ENCODE measurements around the gene CD55. TPM values are rescaled to one million over a fixed set of nuclear protein-coding genes. Genes with fewer than 3 reads are reported as not detected.

The CD55 gene
- total RNA-seq, 1 experiment from 2014 or later: 38.0 TPM

DNA sequence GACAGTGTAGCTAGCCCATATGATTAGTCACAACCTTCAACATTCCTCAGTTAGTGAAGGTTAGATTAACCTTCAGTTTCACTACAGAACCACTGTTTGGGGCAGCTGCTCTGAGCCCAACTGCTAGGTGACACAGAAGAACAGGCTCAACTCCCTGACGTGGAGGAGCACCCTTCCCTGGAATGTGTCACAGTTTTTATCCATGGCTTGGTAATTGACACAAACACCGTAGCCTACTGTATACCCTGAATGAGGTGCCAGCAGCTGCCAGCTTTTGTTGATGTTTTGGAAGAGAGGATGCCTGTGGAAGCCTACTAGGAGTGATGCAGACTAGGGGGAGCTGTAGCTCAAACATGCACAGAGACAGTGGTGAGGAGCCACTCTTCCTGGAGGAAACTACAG, 76.0 kb downstream of the CD55 start:
- DNase-seq (ENCODE audit: low read depth): peak; percentile 19
- in situ Hi-C loops (cut with HindIII; ENCODE audit: low pct_unique_long_range_greater_than_20kb, low sequenced_read_pairs): no loop called here

DNA sequence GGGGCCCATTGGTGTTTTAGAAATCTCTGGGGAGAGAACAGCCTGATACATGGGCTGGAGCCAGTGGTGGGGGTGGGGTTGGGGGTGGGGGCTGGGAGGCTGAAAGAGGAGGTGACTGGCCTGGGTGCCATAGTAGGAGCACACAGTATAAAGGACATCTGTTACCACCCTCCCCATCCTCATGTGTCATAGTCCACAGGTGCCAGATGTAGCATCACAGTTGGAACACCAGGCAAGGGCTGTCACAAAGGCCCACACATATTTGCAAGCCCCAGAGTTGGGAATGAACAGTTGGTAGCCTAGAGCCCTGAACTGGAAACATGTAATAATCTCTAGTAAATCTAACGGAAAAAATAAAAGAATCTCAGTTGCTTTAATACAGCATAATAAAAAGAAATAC, 77.5 kb downstream of the CD55 start:
- in situ Hi-C loops (cut with HindIII; ENCODE audit: low pct_unique_long_range_greater_than_20kb, low sequenced_read_pairs): no loop called here

DNA sequence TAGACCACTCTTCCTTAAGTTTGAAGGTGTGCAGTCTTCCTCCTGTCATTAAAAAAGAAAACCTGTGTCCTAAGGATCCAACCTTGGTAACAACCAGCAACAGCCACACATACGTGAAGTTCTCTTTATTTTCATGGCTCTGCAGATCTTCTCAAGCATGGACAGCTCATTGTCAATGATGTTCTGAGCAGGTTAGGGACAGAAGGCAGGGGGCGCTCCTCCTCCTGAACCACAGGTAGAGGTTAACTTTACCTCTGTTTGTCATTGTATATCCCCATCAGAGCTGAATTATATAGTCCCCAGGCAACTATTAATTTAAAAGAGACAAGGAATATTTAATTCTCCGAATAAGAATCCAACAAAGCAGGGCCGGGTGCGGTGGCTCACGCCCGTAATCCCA, 80.1 kb downstream of the CD55 start:
- no peak for DNase-seq (ENCODE audit: low read depth)
- in situ Hi-C loops (cut with HindIII; ENCODE audit: low pct_unique_long_range_greater_than_20kb, low sequenced_read_pairs): no loop called here

More for the DNA sequence above, 77.5 kb downstream of the CD55 start:
- no peak for DNase-seq (ENCODE audit: low read depth)

DNA sequence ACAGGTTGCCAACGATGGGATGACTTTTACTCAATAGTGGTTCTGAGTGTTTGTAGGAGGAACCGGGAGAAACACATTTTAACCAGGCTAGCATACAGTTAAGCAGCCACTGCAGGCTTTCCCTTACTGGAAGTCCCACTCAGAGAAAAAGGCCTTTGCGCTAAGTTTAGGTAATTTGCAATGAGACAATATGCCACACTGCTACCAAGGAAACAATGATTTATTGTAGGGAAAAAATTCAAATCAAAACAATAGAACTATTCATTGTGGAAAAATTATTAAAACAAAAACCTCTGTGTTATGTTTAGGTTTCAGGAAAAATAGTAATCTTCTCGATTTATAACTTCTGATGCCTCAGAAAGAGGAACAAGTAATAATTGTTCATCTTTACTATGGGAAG, 81.3 kb downstream of the CD55 start:
- in situ Hi-C loops (cut with HindIII; ENCODE audit: low pct_unique_long_range_greater_than_20kb, low sequenced_read_pairs): no loop called here
- no peak for DNase-seq (ENCODE audit: low read depth)

DNA sequence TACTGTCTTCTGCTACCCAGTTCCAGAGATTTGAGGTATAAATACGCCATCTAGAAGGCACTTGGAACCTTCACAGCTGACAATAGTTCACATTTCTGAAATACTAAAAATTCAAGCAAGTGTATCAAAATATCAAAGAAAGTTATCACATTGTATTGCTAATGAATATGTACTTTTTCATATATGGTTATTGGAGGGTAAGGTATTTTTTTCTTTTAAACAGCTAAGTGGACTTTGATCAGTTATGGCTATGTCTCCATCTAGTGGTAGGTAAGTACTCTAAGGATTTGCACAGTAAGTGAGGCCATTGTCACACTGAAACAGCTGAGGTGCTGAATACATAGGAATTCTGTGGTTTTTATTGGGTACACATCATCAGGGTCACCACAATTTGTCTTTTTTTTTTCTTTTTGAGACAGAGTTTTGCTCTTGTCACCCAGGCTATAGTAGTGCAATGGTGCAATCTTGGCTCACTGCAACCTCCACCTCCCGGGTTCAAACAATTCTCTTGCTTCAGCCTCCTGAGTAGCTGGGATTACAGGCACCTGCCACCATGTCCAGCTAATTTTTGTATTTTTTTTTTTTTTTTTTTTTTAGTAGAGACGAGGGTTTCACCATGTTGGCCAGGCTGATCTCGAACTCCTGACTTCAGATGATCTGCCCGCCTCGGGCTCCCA, 83.5 kb downstream of the CD55 start:
- DNase-seq (ENCODE audit: low read depth): peak; percentile 56
- in situ Hi-C loops (cut with HindIII; ENCODE audit: low pct_unique_long_range_greater_than_20kb, low sequenced_read_pairs): no loop called here

DNA sequence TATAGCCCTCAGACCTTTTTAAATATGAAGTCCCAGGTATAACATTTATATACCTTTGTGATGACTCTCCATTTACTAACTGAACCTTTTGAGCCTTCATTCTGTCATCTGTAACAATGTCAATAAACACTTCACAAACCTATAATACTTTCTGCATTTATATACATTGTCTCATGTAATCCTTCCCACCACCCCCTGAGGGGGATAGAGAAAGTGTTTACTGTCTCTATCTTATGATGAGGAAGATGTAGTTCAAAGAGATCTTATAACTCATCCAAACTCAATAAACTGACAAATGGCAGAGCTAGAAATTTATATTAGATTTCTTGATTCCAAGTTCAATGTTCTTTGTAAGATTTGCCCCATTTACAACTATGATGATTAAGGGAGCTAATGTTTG, 84.3 kb downstream of the CD55 start:
- DNase-seq (ENCODE audit: low read depth): no peak
- in situ Hi-C loops (cut with HindIII; ENCODE audit: low pct_unique_long_range_greater_than_20kb, low sequenced_read_pairs): no loop called here

DNA sequence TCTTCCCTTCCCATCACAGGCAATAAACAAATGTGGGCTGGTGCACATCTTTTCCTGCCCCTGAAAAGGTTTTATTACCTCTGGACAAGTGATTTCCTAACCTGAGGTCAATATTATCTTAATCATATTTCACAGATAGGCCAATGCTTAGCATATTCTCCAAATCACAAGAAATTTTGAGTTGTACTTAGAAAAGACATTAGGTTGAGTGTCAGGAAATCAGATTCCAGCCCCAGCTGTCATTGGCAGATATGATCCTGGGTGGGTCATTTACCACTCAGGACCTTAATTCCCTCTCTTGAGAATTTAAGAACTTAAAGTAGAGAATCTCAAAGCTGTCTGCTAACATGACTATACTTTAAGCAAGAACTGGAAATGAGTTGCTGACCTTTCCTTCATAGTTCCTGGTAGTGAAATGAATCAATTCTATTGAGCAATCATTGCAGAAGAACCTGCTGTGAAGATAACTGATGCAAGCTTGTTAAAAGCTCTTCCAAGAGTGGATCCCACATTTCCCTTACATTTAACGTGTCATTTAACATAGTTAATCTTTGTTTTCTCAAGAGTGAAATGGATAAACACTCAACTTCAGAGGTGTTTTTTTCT, 86.3 kb downstream of the CD55 start:
- in situ Hi-C loops (cut with HindIII; ENCODE audit: low pct_unique_long_range_greater_than_20kb, low sequenced_read_pairs): no loop called here
- no peak for DNase-seq (ENCODE audit: low read depth)

Other genes starting within 250 kb of the CD55 start
- not detected in 2 replicates for gene C4BPB, start 232.8 kb upstream of the CD55 start, total RNA-seq (2014; rRNA removed; shearing (Covaris generic); ENCODE audit: low replicate concordance)
- gene C4BPA, start 217.4 kb upstream of the CD55 start, total RNA-seq (2014; rRNA removed; shearing (Covaris generic); ENCODE audit: low replicate concordance): not detected in 2 replicates
- not detected in 2 replicates for gene CR2, start 132.7 kb downstream of the CD55 start, total RNA-seq (2014; rRNA removed; shearing (Covaris generic); ENCODE audit: low replicate concordance)
- not detected in 2 replicates for gene CR1, start 174.5 kb downstream of the CD55 start, total RNA-seq (2014; rRNA removed; shearing (Covaris generic); ENCODE audit: low replicate concordance)

Measured in Caki2 (cell line).